Smooth muscle cell (in vitro differentiated cells): ENCODE results near the gene IRX6. TPM values are rescaled to one million over a fixed set of nuclear protein-coding genes. Genes with fewer than 3 reads are reported as not detected.

Experiments
- DNase-seq: peaks from one replicate; lab custom pipeline; 2025; ENCODE audit not compliant: unreplicated experiment; lab: John Stamatoyannopoulos, UW
- H2AFZ ChIP-seq: fragments of 200-600 bp; sonication (generic); 2 replicates; pipeline ENCODE4 v1.6.0; 2016; ENCODE audit warnings: antibody characterized with exemption, low read depth, mild to moderate bottlenecking
- H3F3A ChIP-seq: fragments of 200-600 bp; sonication (generic); 2 replicates; pipeline ENCODE4 v1.6.0; 2017; ENCODE audit warnings: antibody characterized with exemption, low read depth
- H3K27ac ChIP-seq: fragments of 200-600 bp; sonication (generic); 2 replicates; pipeline ENCODE4 v1.5.1; 2016; ENCODE audit warnings: low read depth, mild to moderate bottlenecking
- H3K27me3 ChIP-seq: fragments of 200-600 bp; sonication (generic); 2 replicates; pipeline ENCODE4 v1.6.1; 2016; ENCODE audit warnings: low read depth, mild to moderate bottlenecking
- H3K36me3 ChIP-seq: fragments of 200-600 bp; sonication (generic); 2 replicates; pipeline ENCODE4 v1.5.1; 2016; ENCODE audit warnings: low read depth
- H3K4me1 ChIP-seq: fragments of 200-600 bp; sonication (generic); 2 replicates; pipeline ENCODE4 v1.5.1; 2016; ENCODE audit warnings: low read depth
- H3K4me2 ChIP-seq: fragments of 200-600 bp; sonication (generic); 2 replicates; pipeline ENCODE4 v1.6.0; 2016; ENCODE audit warnings: mild to moderate bottlenecking
- H3K4me3 ChIP-seq: fragments of 200-600 bp; sonication (generic); 2 replicates; pipeline ENCODE4 v1.5.1; 2016; ENCODE audit warnings: mild to moderate bottlenecking
- H3K79me2 ChIP-seq: fragments of 200-600 bp; sonication (generic); 2 replicates; pipeline ENCODE4 v1.6.0; 2016; ENCODE audit warnings: low read depth, mild to moderate bottlenecking
- H3K9ac ChIP-seq: fragments of 200-600 bp; sonication (generic); 2 replicates; pipeline ENCODE4 v1.6.0; 2016; ENCODE audit warnings: low read depth
- H3K9me3 ChIP-seq: fragments of 200-600 bp; sonication (generic); replicated peaks from 2 replicates; pipeline ENCODE4 v1.5.1; 2016; ENCODE audit warnings: low read depth
- H4K20me1 ChIP-seq: fragments of 200-600 bp; sonication (generic); 2 replicates; pipeline ENCODE4 v1.6.0; 2016; ENCODE audit warnings: low read depth
- WGBS: methylation state at CpG from one replicate; pipeline ENCODE4 v1.1.7; 2016; ENCODE audit warnings: low lambda C conversion rate; 5-methylcytosine and 5-hydroxymethylcytosine counted together
- polyA plus RNA-seq: library from polyadenylated mRNA; unstranded; fragments of >200 nt; fragmentation: Nextera tagmentation; extraction: Ambion mirVana; gene quantifications from 2 replicates; pipeline ENCODE4 v1.2.1, GENCODE V29; 2016
- total RNA-seq: library from RNA; depleted of rRNA; stranded (reverse); fragments of >200 nt; gene quantifications from 2 replicates; pipeline ENCODE4 v1.2.3, GENCODE V29; 2014
- TF ChIP-seq, protein P1 (sequence below): fragments of 200-600 bp; sonication (generic); IDR thresholded peaks from 2 replicates; pipeline ENCODE4 v1.5.1; 2017; ENCODE audit warnings: borderline replicate concordance, mild to moderate bottlenecking, antibody characterized with exemption; ENCODE audit not compliant: insufficient read depth, poor library complexity, severe bottlenecking

IRX6 gene
- total and polyA plus RNA-seq, 2 experiments from 2014 or later: not detected

DNA sequence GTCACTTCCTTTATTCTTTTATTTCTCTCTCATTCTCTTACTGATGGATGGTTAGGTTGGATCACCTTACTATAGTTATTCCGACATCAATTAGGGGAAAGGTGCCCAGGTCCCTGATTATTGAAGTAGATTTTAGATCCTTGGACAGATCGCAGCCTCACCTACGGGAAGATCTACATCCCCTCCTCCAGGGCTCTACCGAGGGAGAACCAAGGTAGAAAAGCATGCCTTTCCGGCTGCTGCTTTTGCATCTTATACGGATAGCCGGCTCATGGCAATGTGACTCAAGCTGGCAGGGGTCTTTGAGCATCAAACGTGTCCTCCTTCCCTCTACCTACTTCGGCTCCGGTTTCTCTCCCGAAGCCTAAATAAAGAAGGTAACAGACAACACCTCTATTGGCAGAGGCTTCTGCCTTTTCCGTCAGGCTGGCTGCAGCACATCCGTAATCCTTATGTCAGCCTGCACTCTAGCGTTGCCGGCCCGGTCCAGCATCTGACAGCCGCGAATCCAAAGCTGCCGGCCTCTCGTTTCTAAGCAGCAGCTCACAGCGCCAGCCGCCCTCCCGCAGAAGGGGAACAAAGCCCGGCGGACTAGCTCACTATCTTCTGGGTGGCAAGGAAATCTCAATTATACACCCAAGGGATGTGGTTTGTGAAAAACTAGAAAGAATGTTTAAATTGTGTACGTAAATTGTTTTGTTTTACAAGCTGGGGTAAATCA, 46.9 kb downstream of the IRX6 start:
- no peak overlapping the region for H3K9ac ChIP-seq
- H3F3A ChIP-seq: no peaks in the 10 kb centered on the region
- H3K4me3 ChIP-seq: no peak overlapping the region
- H3K79me2 ChIP-seq: no peaks in the 10 kb centered on the region
- H3K27ac ChIP-seq: no peak overlapping the region
- H3K27me3 ChIP-seq: peaks cover 34% of the 10 kb centered on the region
- DNase-seq: peak; percentile 10
- WGBS: 16% methylated on average over 26 of the region's 26 CpGs
- peak overlapping the region; percentile 9 for H3K4me2 ChIP-seq
- H2AFZ ChIP-seq: peak overlapping the region; percentile 26
- H3K9me3 ChIP-seq: no peaks in the 10 kb centered on the region
- H3K4me1 ChIP-seq: peaks cover 3% of the 10 kb centered on the region
- TF ChIP-seq, protein P1, sequence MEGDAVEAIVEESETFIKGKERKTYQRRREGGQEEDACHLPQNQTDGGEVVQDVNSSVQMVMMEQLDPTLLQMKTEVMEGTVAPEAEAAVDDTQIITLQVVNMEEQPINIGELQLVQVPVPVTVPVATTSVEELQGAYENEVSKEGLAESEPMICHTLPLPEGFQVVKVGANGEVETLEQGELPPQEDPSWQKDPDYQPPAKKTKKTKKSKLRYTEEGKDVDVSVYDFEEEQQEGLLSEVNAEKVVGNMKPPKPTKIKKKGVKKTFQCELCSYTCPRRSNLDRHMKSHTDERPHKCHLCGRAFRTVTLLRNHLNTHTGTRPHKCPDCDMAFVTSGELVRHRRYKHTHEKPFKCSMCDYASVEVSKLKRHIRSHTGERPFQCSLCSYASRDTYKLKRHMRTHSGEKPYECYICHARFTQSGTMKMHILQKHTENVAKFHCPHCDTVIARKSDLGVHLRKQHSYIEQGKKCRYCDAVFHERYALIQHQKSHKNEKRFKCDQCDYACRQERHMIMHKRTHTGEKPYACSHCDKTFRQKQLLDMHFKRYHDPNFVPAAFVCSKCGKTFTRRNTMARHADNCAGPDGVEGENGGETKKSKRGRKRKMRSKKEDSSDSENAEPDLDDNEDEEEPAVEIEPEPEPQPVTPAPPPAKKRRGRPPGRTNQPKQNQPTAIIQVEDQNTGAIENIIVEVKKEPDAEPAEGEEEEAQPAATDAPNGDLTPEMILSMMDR: peak; percentile 50
- no peaks in the 10 kb centered on the region for H4K20me1 ChIP-seq
- no peaks in the 10 kb centered on the region for H3K36me3 ChIP-seq

DNA sequence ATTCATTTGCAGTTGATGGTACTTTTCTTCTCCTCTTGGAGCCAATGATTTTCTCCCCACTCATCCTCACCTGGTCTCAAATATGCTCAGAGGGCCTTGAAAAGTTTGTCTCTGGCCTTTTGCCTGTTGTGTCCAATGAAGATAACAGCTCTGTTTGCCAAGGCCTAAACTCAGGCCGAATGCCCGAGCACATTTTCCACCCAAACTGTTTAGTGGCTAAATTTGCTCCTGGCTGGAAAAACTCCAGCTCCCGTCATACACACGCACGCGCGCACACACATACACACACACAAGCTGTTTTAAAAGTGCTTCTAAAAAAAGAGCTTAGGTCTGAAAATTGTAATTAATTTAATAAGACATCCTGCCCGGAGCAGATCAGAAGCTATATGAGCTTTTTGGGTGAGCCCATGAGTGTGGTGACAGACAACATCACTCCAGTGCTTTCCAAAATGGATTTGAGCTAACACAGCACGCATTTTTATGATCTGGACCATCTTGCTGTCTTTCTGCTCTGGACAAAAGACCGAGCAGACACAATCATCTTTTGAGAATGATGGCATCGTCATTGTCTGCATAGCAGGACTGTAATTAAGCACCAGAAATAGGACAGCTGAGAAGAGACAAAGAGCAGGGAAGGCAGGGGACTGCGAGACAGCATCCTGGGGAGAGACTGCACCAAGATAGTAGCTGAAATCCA, 48.9 kb downstream of the IRX6 start:
- TF ChIP-seq, protein P1: no peak
- no peak for DNase-seq
- H4K20me1 ChIP-seq: no peaks in the 10 kb centered on the region
- H3K9ac ChIP-seq: no peak overlapping the region
- no peak overlapping the region for H2AFZ ChIP-seq
- H3K79me2 ChIP-seq: no peaks in the 10 kb centered on the region
- WGBS: 64% methylated on average over 12 of the region's 12 CpGs
- no peaks in the 10 kb centered on the region for H3K9me3 ChIP-seq
- H3K27me3 ChIP-seq: peaks cover 34% of the 10 kb centered on the region
- H3K27ac ChIP-seq: no peak overlapping the region
- H3K4me1 ChIP-seq: peaks cover 3% of the 10 kb centered on the region
- H3F3A ChIP-seq: no peaks in the 10 kb centered on the region
- H3K36me3 ChIP-seq: no peaks in the 10 kb centered on the region
- no peak overlapping the region for H3K4me2 ChIP-seq
- no peak overlapping the region for H3K4me3 ChIP-seq

DNA sequence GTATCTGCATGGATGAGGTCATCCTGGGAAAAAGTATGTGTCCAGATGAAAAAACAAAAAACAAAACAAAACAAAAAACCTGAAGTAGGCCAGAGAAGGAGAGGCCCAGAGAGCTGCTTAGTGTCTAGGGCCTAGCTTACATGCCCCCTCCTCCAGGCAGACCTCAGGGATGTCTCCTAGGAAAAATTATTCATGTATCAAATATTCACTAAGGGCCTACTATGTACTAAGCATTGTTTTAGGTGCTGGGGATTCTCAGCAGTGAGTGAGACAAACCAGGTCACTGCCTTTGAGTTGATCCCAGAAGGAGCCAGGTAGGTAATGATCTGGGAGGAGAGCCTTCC, 49.5 kb downstream of the IRX6 start:
- no peak overlapping the region for H2AFZ ChIP-seq
- TF ChIP-seq, protein P1: no peak
- no peak overlapping the region for H3K27ac ChIP-seq
- H3K4me2 ChIP-seq: no peak overlapping the region
- H3K4me3 ChIP-seq: no peak overlapping the region
- peaks cover 3% of the 10 kb centered on the region for H3K4me1 ChIP-seq
- H4K20me1 ChIP-seq: no peaks in the 10 kb centered on the region
- DNase-seq: no peak
- H3K27me3 ChIP-seq: peaks cover 32% of the 10 kb centered on the region
- H3K79me2 ChIP-seq: no peaks in the 10 kb centered on the region
- no peaks in the 10 kb centered on the region for H3K36me3 ChIP-seq
- no peaks in the 10 kb centered on the region for H3F3A ChIP-seq
- H3K9ac ChIP-seq: no peak overlapping the region
- no peaks in the 10 kb centered on the region for H3K9me3 ChIP-seq
